Stimulated activated CD8-positive, alpha-beta memory T cell treated with anti-CD3 and anti-CD28 coated beads, Interleukin-12 subunit alpha, Interleukin-12 subunit beta, amount 100 ng/mL, for 1 hour (primary cell): ENCODE data around the gene GPR146.
"Not testable (repeated sequence)": the region's sequence is repeated elsewhere in the genome, so short reads cannot be mapped to it uniquely, and the experiment has no call there.

Experiments used
- DNase-seq: peaks from one replicate; pipeline ENCODE4 v3.0.0-alpha.2; 2020; ENCODE audit warnings: low read depth

GPR146 gene

DNA sequence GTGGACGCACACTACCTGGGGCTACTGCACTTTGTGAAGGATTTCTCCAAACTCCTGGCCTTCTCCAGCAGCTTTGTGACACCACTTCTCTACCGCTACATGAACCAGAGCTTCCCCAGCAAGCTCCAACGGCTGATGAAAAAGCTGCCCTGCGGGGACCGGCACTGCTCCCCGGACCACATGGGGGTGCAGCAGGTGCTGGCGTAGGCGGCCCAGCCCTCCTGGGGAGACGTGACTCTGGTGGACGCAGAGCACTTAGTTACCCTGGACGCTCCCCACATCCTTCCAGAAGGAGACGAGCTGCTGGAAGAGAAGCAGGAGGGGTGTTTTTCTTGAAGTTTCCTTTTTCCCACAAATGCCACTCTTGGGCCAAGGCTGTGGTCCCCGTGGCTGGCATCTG, 14.0 kb downstream of the GPR146 start:
- DNase-seq = no peak

DNA sequence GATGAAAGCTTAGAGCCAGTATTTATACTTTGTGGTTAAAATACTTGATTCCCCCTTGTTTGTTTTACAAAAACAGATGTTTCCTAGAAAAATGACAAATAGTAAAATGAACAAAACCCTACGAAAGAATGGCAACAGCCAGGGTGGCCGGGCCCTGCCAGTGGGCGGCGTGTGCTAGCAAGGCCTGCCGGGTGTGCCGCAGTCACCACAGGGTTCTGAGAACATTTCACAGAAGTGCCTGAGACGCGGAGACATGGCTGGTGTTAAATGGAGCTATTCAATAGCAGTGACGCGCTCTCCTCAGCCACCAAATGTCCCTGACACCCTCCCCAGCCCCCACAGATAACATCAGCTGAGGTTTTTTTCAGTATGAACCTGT, 14.5 kb downstream of the GPR146 start:
- DNase-seq = no peak

DNA sequence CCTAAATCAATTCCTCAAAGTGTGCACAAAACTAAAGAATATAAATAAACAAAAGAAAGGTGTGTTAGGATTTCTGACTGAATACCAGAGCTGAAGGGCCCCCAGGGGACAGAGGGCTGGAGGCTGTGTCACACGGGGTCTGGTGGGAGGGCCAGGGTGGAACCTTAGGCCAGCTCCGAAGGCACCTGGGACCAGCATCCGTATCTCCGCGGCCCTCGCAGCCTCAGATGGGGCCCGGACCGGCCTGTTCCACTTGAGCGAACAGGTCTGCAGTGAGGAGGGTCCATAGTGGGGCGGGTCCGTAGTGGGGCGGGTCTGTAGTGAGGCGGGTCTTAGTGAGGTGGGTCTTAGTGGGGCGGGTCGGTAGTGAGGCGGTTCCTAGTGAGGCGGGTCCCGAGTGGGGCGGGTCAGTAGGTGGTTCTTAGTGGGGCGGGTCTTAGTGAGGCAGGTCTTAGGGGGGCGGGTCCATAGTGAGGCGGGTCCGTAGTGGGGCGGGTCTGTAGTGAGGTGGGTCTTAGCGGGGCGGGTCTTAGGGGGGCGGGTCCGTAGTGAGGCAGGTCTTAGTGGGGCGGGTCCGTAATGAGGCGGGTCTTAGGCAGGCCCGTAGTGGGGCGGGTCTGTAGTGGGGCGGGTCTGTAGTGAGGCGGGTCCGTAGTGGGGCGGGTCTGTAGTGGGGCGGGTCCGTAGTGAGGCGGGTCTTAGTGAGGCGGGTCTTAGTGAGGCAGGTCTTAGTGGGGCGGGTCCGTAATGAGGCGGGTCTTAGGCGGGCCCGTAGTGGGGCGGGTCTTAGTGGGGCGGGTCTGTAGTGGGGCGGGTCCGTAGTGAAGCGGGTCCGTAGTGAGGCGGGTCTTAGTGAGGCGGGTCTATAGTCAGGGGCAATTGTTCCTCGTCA, 15.1 kb downstream of the GPR146 start:
- no peak for DNase-seq

DNA sequence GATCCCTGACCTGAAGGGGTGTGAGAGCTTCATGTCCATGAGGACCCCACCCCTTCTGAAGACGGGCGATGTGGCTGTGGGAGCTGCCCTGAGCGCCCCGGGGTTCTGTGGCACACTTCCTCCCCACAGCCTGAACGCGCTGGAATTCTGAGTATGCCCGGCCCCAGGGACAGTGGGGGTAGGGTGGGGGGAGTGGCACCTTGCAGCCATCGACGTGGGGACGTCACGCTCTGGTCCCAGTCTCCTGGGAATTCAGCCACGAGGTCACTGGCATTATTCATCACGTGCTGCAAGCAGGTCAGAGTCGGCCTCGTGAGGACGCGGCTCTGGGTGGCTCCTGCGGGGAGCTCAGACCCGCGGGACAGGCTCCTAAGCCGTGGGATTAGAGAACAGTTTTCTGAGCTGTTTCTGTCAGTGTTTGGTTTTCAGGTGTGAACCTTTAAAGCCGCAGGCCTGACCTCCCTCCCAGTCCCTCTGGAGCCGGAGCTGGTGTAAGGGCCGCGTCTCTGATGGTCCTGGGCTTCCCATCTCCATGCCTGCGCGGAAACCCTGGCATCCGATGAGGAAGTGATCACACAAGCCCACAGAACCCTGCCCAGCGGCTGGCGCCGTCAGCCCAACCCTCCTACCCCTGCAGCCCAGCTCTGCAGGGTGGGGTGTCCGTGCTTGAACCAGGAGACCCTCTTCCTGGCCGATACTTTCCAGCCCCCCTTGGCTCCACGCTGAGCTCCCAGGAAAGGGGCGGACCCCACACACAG, 16.1 kb downstream of the GPR146 start:
- no peak for DNase-seq

DNA sequence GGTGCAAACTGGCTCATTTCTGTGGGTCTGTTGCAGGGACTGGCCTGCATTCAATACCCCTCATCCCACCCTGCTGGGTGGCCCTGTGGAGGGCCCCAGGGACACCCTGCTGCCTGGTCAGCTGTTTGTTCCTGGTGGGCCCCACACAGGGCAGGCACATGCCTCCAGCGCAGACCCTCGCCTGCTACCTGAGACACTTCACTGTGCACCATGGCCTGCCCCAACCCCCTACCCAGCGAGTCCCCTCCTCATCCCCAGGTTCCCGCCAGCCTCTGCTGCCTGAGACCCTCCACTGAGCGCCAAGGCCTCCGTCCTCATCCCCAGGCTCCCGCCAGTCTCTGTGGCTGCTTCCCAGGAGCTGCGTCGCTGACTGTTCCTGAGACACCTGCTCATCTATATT, 16.8 kb downstream of the GPR146 start:
- DNase-seq = no peak

DNA sequence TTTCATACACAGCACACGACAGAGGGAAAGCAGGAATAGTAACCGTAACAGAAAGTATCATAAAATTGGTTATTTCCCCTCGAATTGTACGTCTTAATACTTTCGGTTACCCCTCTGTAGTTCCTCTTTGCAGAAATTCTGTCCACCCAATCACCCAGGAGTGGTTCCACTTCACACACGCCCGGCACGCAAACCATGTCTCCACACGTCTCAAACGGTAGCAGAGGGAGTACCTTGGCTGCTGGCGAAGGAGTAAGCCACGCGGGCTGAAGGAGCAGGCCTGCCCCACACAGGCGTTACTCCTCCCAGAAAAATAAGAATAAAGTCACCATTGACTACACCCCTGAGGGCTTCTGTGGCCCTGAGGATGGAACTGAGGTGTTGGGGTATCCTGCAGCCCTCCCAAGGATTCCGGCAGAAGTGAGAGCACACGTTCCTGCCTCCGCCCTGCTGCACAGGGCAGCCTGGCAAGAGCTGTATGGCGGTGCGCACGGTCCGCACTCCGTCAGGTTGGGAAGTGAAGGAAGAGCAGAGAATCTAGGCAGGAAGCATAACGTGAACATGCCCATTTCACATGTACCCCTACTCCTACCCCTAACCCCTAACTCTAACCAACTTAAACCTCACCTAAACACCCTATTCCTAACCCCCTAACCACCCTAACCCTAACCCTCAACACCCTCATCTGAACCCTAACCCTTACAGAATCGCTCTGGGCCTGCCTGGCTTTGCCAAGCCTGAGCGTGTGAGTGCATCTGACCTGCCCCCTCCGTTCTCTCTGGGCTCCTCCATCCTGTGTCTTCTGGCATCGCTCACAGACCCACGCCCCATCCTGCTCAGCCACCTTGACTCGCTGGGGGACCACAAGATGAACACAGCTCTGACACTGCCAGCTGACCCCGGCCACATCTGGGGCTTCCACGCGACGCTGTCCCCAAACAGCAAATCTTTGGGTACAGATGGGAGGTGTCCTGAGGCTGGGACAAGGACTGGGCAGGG, 18.2 kb downstream of the GPR146 start:
- no peak for DNase-seq

DNA sequence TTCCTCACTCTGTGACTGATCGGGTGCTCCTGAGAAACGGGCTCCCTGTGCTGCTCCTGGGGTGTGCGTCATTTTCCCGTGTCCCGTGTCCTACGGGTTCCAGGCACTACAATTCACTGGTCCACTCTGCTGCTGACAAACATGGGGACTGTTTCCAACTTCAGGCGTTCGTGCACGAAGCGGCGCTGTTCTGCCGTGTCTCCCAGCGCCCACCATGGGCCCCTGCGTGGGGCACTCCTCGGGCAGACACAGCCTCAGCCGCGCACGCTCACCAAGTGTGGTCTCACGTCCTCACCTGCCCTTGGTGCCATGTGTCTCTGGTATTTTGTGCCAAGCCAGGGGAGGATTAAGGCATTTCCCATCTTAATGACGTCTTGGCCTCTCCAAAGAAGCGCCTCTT, 19.0 kb downstream of the GPR146 start:
- DNase-seq = no peak

DNA sequence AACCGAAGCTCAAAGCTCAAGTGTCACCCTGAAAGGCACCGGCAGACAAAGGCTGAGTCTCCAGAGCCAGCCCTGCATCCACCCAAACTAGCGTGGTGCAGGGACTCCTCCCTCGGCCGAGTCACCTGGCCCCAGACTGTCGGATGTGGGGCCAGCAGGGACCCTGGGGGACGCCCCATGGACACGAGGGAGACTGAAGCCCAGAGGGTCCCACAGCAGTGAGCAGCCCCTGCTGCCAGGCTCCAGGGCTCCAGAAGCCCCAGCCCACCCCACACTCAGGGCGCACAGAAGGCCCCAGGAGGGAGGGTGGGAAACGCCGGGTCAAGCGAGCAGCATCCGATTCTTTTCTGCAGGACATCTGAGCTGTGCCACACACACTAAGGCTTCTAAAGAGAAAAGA, 20.2 kb downstream of the GPR146 start:
- DNase-seq = no peak

DNA sequence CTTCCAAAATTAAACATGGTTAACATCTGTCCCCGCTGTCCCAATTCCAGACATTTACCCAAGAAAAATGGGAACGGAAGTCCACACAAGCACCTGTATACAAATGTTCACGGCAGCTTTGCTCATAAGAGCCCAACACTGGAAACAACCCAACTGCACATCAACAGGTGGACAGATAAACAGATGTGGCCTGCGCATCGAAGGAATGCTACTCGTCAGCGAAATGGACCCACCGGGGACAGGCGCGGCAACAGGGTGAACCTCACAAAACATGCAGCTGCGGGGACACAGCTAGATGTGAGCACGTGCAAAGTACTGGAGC, 20.9 kb downstream of the GPR146 start:
- DNase-seq = no peak

DNA sequence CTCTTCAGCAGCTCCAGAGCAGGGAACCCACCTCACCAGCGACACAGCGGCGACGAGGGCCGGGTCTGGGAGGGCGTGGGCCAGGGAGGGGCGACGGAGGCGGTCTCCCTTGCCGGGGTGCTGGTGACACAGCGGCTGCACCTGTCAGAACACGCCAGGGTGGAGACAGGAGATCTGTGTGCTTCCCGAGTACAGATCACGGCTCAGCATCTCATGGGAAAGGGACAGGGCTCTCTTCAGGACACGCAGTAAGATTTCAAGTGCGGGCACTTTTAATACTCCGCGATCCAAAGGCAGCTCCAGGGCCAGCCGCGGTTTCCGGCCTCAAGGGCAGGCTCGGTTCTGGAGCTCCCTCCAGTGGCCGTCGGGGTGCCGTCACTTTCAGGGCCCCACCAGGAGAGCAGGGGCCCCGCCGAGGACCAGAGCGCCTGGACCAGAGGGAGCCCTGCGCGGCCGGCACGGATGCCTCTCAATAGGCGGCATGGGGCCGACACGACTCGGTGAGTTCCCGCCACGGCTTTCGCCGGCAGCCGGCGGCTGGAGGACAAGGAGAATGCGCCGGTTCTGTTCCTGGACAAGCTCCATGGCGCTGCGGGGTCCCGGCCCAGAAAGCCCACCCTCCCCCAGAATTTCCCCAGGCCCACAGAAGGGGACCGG, 21.4 kb downstream of the GPR146 start:
- DNase-seq = peak; percentile 67

DNA sequence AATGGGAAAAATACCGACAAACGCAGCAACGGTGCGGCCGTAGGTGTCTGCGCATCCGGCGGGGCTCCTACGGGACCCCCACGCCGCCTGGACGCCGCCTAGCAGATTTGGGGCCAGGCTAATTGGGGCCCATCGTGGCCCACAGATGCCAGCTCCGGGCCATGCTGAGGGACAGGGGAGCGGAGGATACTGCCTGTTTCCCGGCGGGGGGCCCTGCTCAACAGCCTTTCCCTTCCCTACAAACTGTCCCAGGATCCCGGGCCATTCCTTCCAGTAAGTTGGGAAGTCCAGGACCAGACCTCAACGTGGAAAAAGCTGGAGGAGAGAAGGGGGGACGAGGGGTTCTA, 21.9 kb downstream of the GPR146 start:
- no peak for DNase-seq

DNA sequence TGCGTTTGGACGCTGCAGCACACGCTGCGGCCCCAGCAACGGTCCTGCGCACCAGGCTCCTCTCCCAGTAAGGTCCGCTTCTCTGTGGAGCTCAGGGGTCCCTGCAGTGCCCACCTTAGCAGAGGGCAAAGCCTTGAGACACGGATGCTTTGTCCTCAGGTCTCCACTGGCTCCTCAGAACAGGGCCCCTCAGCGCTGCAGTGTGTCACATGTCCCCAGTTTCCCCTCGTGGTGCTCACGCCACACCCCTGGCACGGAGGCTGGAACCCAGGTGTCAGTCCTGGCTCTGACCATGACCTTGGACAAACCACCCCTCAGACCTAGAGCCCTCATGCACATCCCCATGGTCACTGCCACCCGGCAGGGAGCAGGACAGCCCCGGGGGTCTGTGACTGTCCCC, 23.7 kb downstream of the GPR146 start:
- DNase-seq = no peak

DNA sequence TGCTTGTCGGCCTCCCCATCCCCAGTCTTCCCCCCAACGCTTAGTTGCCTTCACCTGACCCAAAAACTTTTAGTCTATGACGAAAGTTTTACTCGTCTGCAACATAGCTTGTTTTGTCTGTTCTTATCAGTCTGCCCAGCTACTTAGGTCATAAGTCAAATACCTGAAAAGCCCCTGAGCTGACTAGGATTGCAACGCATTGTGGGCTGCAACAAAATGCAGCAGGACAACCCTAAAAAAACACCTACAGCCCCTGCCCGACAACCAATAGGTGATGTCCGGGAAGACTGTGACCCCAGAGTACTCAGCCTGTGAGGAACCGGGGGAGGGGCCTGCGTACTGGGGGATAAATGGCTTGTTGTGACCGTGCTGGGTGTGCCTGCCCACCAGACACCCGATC, 24.3 kb downstream of the GPR146 start:
- no peak for DNase-seq

DNA sequence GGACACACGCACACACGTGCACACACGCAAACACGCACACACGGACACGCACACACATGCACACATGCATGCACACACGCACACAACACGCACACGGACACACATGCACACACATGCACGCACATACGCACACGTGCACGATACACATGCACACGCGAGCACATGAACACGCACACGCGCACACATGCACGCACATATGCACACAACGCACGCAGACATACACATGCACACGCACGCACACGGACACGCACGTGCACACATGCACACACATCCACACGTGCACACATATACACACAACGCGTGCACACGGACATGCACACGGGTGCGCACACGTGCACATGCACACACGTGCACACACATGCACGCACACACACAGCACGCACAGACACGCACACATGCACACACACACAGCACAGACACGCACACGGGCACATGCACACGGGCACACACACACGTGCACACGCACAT, 26.2 kb downstream of the GPR146 start:
- no peak for DNase-seq

DNA sequence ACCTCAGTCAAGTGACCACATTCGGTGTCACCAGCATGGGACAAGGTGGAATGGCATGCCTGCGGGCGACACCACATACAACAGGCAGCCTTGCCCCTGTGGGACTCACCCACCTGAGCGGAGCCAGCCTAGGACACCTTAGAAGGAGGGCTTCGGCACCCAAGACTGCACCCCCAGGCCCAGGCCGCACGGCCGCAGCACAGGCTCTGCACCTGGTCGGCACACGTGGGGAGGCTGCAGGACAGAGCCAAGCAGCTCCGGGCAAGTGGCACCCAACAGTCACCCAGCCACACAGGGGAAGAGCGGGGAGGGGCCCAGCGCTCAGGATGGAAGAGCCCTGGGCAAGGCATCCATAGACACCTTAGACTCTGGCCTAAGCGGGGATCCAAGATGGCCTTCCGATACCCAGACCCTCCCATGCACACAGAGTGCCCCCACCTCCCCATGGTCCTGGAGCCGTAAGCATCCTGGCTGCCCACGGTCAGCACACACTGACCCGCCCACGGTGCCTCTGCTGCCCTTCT, 27.4 kb downstream of the GPR146 start:
- DNase-seq = no peak

DNA sequence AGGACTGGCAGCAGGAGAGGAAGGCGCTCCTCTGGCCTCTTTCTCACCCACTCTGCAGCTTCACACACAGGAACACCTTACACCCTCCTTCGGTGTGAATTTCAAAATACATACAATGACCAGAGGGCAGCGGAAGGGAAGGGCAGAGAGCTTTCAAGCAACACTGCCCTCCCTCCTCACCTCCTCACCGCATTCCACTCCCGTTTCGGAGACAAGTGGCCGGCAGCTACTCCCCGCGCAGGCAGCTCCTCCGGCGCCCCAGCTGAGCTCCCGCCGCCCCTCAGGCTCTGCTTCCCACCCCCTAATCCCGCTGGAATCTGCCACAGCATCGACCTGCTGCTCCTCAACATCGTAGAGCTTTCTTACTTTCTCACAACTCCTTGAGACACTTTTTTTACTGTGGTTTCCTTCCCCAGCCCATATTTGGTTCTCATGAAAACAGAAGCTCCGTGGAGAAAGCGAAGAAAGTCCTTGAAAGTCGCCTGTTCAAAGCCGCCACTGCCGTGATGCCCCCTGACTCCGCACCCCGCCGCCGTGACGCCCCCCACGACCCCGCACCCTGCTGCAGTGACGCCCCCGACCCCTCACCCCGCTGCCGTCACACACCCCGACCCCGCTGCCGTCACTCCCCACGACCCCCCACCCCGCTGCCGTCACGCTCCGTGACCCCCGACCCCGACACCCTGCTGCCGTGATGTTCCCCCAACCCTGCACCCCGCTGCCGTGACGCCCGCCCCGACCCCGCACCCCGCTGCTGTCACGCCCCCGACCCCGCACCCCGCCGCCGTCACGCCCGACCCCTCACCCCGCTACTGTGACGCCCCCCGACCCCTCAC, 29.0 kb downstream of the GPR146 start:
- DNase-seq = no peak

DNA sequence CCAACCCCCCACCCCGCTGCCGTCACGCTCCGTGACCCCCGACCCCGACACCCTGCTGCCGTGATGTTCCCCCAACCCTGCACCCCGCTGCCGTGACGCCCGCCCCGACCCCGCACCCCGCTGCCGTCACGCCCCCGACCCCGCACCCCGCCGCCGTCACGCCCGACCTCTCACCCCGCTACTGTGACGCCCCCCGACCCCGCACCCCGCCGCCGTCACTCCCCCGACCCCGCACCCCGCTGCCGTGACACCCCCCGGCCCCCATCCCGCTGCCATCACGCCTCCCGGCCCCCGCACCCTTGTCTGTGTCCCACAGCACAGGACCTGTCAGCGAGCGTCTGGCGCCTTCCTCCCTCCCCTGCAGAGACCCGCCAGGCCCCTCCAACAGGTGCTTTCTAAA, 29.7 kb downstream of the GPR146 start:
- DNase-seq = not testable (repeated sequence)

DNA sequence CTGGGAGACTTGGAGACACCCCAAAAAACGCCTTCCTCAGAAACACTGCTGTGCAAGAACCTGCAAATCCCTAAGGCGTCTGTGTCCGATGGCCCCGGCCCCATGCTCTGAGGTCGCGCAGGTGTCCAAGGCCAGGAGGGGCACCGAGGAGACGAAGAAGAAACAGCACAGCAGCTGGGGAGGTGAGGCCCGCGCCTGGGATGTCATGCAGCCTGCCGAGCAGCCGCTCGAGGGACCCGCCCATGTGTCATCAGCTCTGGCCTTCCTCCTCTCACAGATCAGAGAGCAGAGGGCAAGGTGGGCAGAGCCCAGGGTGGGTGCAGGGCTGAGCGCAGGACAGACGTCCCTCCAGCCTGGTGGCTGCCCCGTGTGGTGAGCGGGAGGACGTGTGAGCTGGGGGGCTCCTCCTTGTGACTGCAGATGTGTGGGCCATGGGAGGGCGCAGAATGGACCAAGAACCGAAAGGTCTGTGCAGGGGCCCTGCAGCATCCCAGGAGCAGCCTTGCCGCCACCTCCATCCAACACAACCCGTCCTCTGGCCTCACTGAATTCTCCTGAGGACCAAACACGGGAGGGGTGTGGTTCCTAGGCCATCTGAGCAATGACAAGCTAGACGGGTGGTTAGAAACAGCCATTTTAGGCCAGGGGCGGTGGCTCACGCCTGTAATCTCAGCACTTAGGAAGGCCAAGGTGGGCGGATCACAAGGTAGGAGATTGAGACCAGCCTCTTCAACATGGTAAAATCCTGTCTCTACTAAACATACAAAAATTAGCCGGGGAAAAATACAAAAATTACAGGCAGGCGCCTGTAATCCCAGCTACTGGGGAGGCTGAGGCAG, 30.5 kb downstream of the GPR146 start:
- DNase-seq = no peak

DNA sequence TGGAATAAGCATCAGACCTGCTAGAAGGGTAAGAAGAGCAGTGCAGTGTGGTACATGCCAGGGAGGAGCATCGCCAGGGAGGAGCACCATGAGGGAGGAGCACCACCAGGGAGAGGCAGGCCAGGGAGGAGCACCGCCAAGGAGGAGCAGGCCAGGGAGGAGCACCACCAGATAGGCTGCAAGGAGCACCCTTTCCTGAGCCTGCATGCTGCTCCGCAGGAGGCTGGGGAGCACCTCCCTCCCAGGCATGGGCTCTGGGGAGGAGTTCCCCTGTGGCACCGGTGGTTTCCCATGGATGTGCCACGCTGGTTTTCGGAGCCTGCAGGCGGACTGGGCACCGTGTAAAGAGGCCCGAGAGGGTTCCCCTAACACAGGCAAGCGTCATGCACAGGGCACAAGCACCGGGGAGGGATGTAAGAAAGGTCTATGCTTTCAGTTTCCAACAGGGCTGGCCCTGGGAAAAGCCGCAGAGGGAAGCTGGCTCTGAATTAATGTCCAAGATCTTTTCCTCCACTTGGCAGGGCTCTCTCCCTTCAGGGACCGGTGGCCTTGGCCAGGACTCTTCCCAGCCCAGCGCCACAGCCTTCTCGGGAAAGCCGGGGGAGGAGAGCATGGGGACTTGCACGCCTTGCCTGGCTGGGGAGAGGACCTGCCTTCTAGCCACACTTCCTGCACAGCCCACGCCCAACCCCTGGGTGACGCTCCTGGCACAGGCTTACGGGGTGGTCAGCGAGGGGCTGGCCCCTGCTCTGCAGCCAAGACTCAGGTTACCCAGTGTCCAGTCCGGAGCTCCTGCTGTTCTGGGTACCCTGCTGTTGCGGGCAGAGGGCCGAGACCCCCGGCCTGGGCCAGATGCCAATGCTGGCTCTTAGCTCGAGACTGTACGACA, 32.1 kb downstream of the GPR146 start:
- DNase-seq = no peak
